Adipocyte (in vitro differentiated cells): Measurements from ENCODE around the gene HOXC10.

Experiments used
- DNase-seq: peaks from one replicate; pipeline ENCODE4 v3.0.0-alpha.2; 2015; ENCODE audit warnings: low read depth
- H3K27me3 ChIP-seq: replicated peaks from 2 replicates; pipeline ENCODE4 v1.7.0; 2013; ENCODE audit warnings: mild to moderate bottlenecking, low read length, moderate library complexity; ENCODE audit not compliant: control insufficient read depth, insufficient read depth
- H3K36me3 ChIP-seq: 2 replicates; pipeline ENCODE4 v1.7.0; 2013; ENCODE audit warnings: low read length, mild to moderate bottlenecking, moderate library complexity; ENCODE audit not compliant: control insufficient read depth, insufficient read depth, severe bottlenecking
- H3K4me1 ChIP-seq: 2 replicates; pipeline ENCODE4 v1.7.0; 2013; ENCODE audit warnings: mild to moderate bottlenecking, low read length, moderate library complexity; ENCODE audit not compliant: control insufficient read depth, insufficient read depth
- H3K4me3 ChIP-seq: 2 replicates; pipeline ENCODE4 v1.7.0; 2013; ENCODE audit warnings: mild to moderate bottlenecking, low read length, moderate library complexity
- H3K9ac ChIP-seq: 2 replicates; pipeline ENCODE4 v1.7.0; 2013; ENCODE audit warnings: mild to moderate bottlenecking, low read length, moderate library complexity
- H3K9me3 ChIP-seq: 2 replicates; pipeline ENCODE4 v1.7.0; 2013; ENCODE audit warnings: mild to moderate bottlenecking, low read length, moderate library complexity; ENCODE audit not compliant: control insufficient read depth

The HOXC10 gene

GRCh38 chr12:53997204-53998109 lies 12.5 kb downstream of the HOXC10 start:
- H3K27me3 ChIP-seq, result no peaks in the 10 kb centered on the region
- peak overlapping the region; percentile 96 for H3K9ac ChIP-seq
- peak overlapping the region; percentile 94 for H3K4me3 ChIP-seq
- no peak for DNase-seq
- no peaks in the 10 kb centered on the region for H3K9me3 ChIP-seq
- no peaks in the 10 kb centered on the region for H3K36me3 ChIP-seq
- H3K4me1 ChIP-seq, result peaks cover 58% of the 10 kb centered on the region

DNA sequence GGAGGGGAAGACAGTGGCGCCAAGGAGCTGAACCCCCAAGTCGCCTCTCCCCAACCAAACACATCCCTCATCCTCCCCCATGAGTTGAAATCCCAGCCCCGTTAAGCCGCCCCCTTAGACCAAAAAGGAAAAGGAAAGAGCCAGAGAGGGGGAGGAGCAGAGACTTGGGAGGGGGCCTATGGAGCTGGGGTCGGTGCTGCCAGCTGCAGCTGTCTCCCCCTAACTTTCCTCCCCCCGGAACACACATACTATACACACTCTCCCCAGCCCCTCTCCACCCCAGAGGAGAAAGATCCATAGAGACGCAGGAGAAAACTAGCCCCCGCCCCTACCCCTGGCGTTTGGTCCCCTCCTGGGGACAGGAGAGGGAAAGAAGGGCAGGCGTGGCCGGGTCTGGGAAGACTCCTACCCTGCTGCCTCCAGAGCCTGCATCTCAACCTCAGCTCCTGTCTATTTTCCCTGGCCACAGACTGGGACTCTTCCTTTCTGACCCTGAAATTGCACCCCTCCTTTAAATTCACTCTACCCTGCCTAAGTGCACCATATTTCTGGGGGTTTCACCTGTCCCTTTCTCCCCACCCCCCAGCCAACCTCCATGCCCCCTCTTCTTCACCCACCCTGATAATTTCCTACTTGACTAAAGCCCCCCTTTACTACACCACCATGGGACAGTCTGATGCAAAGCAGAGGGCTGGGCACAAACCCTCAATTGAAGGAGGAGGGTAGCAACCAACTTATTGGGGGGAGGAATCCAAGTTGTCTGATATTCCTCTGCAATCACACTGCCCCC lies 13.4 kb downstream of the HOXC10 start:
- Histone ChIP-seq H3K27me3 (no peaks in the 10 kb centered on the region), H3K4me1 (peaks cover 56% of the 10 kb centered on the region), H3K4me3 (peak overlapping the region; percentile 94), H3K9me3 (no peaks in the 10 kb centered on the region), H3K36me3 (peaks cover 6% of the 10 kb centered on the region), H3K9ac (peak overlapping the region; percentile 96)
- DNase-seq, result no peak

DNA sequence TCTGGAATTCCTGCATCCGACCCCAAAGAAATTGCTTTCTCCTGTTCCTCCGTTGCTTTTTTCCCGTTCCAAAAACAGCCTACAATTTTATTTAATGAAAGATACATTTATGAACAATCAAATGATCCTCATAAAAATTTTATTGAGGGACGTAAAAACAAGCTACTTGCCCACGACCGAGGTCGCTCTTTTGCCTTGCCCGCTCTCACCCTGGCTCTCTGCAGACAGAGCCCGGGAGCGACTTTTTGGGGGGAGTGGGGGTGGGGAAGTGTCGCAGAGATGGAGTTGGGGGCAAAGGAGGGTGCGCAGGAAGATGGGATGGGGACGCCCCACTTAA lies 13.9 kb downstream of the HOXC10 start:
- H3K27me3 ChIP-seq, result no peaks in the 10 kb centered on the region

DNA sequence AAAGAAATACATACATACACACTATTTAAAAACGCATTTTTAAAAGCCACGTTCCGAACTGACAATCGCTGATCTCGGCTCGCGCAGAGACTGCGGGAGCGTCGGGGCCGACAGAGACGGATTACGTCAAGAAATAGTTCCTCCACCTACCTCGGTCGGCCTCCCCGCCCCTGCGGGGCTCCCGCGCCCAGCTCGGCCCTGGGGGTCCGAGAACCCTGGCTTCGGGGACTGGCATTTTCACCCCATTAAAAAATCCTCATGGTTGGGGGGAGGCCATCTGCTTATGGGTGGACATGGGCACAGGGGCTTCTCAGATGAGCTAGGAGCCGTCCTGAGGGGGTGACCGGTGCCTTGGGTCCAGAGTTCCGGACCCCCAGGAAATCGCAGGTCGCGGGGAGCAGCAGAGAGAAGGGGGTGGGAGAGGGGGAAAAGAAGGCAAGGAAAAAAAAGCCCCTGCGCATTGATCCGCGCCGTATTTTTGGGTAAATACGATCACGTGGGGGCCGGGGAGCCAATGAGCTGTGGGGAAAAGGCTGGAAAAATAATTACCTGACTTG lies 14.7 kb downstream of the HOXC10 start:
- H3K36me3 ChIP-seq, result peaks cover 6% of the 10 kb centered on the region
- H3K4me3 ChIP-seq, result peak overlapping the region; percentile 94
- H3K9me3 ChIP-seq, result no peaks in the 10 kb centered on the region
- DNase-seq, result no peak
- H3K4me1 ChIP-seq, result peaks cover 64% of the 10 kb centered on the region
- peak overlapping the region; percentile 96 for H3K9ac ChIP-seq
- H3K27me3 ChIP-seq, result no peaks in the 10 kb centered on the region

More for the DNA sequence above, 13.9 kb downstream of the HOXC10 start:
- DNase-seq, result no peak
- Histone ChIP-seq H3K36me3 (peaks cover 6% of the 10 kb centered on the region), H3K4me3 (peak overlapping the region; percentile 94), H3K4me1 (peaks cover 56% of the 10 kb centered on the region), H3K9me3 (no peaks in the 10 kb centered on the region), H3K9ac (peak overlapping the region; percentile 96)

DNA sequence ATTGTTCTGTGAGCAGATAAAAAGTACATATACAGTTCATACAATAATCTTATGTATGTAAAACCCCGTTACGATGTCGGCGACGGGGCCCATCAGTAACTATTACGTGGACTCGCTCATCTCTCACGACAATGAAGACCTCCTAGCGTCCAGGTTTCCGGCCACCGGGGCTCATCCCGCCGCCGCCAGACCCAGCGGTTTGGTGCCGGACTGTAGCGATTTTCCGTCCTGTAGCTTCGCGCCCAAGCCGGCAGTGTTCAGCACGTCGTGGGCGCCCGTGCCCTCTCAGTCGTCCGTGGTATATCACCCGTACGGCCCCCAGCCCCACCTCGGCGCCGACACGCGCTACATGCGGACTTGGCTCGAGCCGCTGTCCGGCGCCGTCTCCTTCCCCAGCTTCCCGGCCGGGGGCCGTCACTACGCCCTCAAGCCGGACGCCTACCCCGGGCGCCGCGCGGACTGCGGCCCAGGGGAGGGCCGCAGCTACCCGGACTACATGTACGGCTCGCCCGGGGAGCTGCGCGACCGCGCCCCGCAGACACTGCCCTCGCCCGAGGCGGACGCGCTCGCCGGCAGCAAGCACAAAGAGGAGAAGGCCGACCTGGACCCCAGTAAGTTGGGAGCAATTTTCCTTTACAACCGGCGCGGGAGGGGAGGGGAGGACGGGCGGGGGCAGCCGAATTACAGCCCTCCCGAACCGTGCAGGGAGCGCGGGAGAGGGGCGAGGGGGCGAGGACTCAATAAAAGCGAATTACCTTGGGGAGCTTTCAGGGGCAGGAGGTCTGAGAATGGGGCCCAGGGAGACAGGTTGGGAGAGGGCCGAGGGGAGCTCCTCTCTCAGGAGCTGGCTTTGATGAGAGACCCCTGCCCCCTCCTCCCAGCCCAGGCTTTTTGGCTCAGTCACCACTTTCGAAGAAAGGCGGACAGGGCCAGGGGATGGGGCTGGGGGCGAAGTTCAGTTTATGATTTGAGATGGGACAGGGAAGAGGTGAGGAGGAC lies 15.5 kb downstream of the HOXC10 start, which contains the start of gene HOXC9:
HOXC9 (plus strand) TSS at position 46 of the 999 bp plus-strand sequence; CDS start at position 74, 28 bp downstream.
- Histone ChIP-seq H3K36me3 (peaks cover 6% of the 10 kb centered on the region), H3K4me1 (peaks cover 65% of the 10 kb centered on the region), H3K27me3 (no peaks in the 10 kb centered on the region), H3K4me3 (peak within 1 kb of the TSS; percentile 94), H3K9ac (peak within 1 kb of the TSS; percentile 96), H3K9me3 (no peaks in the 10 kb centered on the region)
- peak; percentile 16 for DNase-seq

- no peaks in the 10 kb centered on the region for H3K27me3 ChIP-seq
- H3K9me3 ChIP-seq, result no peaks in the 10 kb centered on the region
- peak overlapping the region; percentile 96 for H3K9ac ChIP-seq
- peaks cover 60% of the 10 kb centered on the region for H3K4me1 ChIP-seq
- DNase-seq, result no peak
- peaks cover 6% of the 10 kb centered on the region for H3K36me3 ChIP-seq
- peak overlapping the region; percentile 94 for H3K4me3 ChIP-seq
Observed at GRCh38 chr12:54001283-54002187, 16.6 kb downstream of the HOXC10 start.

DNA sequence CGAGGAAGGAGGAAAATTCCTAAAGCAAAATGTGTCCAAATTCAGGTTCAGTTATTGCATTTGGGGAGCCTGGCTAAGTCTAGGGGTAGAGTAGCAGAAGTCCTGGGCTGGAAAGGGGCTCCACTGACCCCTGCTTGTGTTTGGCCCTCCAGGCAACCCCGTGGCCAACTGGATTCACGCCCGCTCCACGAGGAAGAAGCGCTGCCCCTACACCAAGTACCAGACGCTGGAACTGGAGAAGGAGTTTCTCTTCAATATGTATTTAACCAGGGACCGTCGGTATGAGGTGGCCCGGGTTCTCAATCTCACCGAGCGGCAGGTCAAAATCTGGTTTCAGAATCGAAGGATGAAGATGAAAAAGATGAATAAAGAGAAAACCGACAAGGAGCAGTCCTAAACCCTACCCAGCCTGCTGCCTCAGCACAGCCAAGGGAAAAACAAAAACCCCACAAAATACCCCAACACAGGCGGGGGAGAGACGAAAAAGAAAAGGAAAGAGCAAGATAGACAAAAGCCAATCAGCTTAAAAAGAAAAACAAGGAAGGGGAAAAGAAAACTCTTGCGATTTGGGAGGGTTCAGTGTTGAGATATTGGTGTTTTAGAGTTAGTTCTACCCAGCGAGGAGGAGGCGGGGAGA lies 17.4 kb downstream of the HOXC10 start:
- Histone ChIP-seq H3K4me1 (peaks cover 60% of the 10 kb centered on the region), H3K4me3 (peak overlapping the region; percentile 94), H3K36me3 (peaks cover 6% of the 10 kb centered on the region), H3K27me3 (no peaks in the 10 kb centered on the region), H3K9me3 (no peaks in the 10 kb centered on the region), H3K9ac (peak overlapping the region; percentile 96)
- no peak for DNase-seq

DNA sequence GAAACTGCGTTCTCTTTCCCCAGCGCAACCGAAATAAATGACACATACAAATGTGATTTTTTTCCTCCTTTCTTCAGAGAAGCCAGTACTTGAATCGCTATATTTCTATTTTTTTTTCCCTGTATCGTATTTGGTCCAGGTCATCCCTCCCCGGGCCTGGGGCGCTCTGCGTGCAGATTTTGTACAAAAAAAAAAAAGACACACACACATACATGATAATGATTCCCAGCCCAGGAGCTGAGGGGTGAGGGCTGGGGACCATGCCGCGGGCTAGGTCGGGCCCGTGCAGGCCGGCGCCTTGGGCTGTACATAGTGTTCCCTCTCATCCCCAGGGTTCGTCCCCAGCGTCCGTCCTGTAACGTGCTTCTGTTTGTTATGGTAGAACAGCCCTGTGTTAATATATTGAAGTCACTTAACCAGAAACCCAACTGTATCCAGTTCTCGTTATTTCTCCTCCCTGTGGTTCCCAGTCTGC lies 18.0 kb downstream of the HOXC10 start:
- Histone ChIP-seq H3K36me3 (peaks cover 6% of the 10 kb centered on the region), H3K4me1 (peaks cover 60% of the 10 kb centered on the region), H3K27me3 (no peaks in the 10 kb centered on the region), H3K9ac (peak overlapping the region; percentile 96), H3K9me3 (no peaks in the 10 kb centered on the region), H3K4me3 (peak overlapping the region; percentile 94)
- no peak for DNase-seq

- DNase-seq, result no peak
- peak overlapping the region; percentile 86 for H3K4me3 ChIP-seq
- no peaks in the 10 kb centered on the region for H3K9me3 ChIP-seq
- no peaks in the 10 kb centered on the region for H3K27me3 ChIP-seq
- H3K4me1 ChIP-seq, result peaks cover 59% of the 10 kb centered on the region
- peak overlapping the region; percentile 96 for H3K9ac ChIP-seq
- peaks cover 6% of the 10 kb centered on the region for H3K36me3 ChIP-seq
Observed at GRCh38 chr12:54003625-54004024, 18.7 kb downstream of the HOXC10 start.
